ENCODE data around the gene SLC35C1.

The SLC35C1 gene

DNA sequence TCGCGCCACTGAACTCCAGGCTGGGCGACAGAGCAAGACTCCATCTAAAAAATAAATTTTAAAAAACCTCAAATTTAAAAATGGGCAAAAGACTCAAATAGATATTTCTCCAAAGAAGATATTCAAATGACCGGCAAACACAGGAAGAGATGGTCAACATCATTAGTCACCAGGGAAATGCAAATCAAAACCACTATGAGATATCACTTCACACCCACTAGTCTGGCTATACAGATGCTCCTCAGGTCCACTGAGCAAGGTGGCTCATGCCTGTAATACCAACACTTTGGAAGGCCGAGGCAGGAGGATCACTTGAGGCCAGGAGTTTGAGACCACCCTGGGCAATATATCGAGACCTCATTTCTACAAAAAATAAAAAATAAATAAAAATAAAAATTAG, 43.3 kb upstream of the SLC35C1 start:
- Histone ChIP-seq H3K4me3 (IDR thresholded peaks at IDR 0.05; ENCODE audit: insufficient read depth, low read depth, low read length) (no peak overlapping the region), H3K4me2 (no peak overlapping the region), H3K36me3 (ENCODE audit: insufficient read depth) (no peaks in the 10 kb centered on the region), H3K9ac (no peak overlapping the region), H2AFZ (ENCODE audit: low read depth) (no peak overlapping the region), H4K20me1 (ENCODE audit: insufficient read depth) (no peaks in the 10 kb centered on the region), H3K27me3 (ENCODE audit: insufficient read depth, low read depth) (no peaks in the 10 kb centered on the region), H3K27ac (no peak overlapping the region), H3K79me2 (ENCODE audit: insufficient read depth, low read depth) (no peaks in the 10 kb centered on the region), H3K4me1 (ENCODE audit: low read depth, poor library complexity, severe bottlenecking) (no peaks in the 10 kb centered on the region)
- TF ChIP-seq, protein P1, sequence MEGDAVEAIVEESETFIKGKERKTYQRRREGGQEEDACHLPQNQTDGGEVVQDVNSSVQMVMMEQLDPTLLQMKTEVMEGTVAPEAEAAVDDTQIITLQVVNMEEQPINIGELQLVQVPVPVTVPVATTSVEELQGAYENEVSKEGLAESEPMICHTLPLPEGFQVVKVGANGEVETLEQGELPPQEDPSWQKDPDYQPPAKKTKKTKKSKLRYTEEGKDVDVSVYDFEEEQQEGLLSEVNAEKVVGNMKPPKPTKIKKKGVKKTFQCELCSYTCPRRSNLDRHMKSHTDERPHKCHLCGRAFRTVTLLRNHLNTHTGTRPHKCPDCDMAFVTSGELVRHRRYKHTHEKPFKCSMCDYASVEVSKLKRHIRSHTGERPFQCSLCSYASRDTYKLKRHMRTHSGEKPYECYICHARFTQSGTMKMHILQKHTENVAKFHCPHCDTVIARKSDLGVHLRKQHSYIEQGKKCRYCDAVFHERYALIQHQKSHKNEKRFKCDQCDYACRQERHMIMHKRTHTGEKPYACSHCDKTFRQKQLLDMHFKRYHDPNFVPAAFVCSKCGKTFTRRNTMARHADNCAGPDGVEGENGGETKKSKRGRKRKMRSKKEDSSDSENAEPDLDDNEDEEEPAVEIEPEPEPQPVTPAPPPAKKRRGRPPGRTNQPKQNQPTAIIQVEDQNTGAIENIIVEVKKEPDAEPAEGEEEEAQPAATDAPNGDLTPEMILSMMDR (conservative IDR thresholded peaks at IDR 0.05; ENCODE audit: low read depth, low read length) = no peak

DNA sequence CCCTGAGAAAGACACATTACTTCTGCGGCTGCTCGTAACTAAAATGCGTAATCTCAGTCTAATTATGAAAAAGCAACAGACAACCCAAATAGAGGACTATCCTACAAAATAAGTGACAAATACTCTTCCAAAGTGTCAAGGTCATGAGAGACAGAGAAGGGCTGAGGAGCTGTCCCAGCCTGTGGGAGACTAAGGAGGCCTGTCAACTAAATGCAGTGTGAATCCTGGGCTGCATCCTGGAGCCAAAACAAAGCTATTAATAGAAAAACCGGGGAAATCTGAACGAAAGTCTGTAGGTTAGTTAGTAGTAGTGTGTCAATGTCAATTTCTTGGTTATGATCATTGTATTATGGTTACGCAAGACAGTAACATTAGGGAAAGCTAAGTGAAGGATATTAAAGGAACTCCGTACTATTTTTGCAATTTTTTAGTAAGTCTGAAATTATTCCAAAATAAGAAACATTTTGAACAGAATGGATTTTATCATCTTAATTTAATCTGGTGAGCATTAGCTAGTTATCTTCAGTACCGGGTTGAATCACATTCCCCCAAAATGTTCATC, 39.8 kb upstream of the SLC35C1 start:
- TF ChIP-seq, protein P1 (conservative IDR thresholded peaks at IDR 0.05; ENCODE audit: low read depth, low read length) = no peak
- no peak overlapping the region for H3K4me2 ChIP-seq
- H2AFZ ChIP-seq (ENCODE audit: low read depth) = no peak overlapping the region
- H3K79me2 ChIP-seq (ENCODE audit: insufficient read depth, low read depth) = no peaks in the 10 kb centered on the region
- no peaks in the 10 kb centered on the region for H3K27me3 ChIP-seq (ENCODE audit: insufficient read depth, low read depth)
- H3K9ac ChIP-seq = no peak overlapping the region
- H3K4me1 ChIP-seq (ENCODE audit: low read depth, poor library complexity, severe bottlenecking) = no peaks in the 10 kb centered on the region
- H3K27ac ChIP-seq = no peak overlapping the region
- H3K4me3 ChIP-seq (IDR thresholded peaks at IDR 0.05; ENCODE audit: insufficient read depth, low read depth, low read length) = no peak overlapping the region
- no peaks in the 10 kb centered on the region for H4K20me1 ChIP-seq (ENCODE audit: insufficient read depth)
- no peaks in the 10 kb centered on the region for H3K36me3 ChIP-seq (ENCODE audit: insufficient read depth)

DNA sequence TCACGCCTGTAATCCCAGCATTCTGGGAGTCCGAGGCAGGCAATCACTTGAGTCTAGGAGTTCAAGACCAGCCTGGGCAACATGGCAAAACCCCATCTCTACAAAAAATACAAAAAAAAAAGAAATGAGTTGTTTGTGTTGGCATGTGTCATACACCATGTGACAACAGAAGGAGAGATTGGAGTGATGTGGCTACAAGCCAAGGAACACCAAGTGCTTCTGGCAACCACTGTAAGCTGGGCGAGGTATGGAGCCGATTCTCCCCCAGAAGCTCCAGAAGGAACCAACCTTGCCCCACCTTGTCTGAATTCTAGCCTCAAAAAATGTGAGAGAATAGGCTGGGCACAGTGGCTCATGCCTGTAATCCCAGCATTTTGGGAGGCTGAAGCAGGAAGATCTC, 39.1 kb upstream of the SLC35C1 start:
- Histone ChIP-seq H3K27ac (no peak overlapping the region), H2AFZ (ENCODE audit: low read depth) (no peak overlapping the region), H3K4me1 (ENCODE audit: low read depth, poor library complexity, severe bottlenecking) (no peaks in the 10 kb centered on the region), H3K36me3 (ENCODE audit: insufficient read depth) (no peaks in the 10 kb centered on the region), H4K20me1 (ENCODE audit: insufficient read depth) (no peaks in the 10 kb centered on the region), H3K79me2 (ENCODE audit: insufficient read depth, low read depth) (no peaks in the 10 kb centered on the region), H3K4me2 (no peak overlapping the region), H3K27me3 (ENCODE audit: insufficient read depth, low read depth) (no peaks in the 10 kb centered on the region), H3K4me3 (IDR thresholded peaks at IDR 0.05; ENCODE audit: insufficient read depth, low read depth, low read length) (no peak overlapping the region), H3K9ac (no peak overlapping the region)
- TF ChIP-seq, protein P1 (conservative IDR thresholded peaks at IDR 0.05; ENCODE audit: low read depth, low read length) = no peak

DNA sequence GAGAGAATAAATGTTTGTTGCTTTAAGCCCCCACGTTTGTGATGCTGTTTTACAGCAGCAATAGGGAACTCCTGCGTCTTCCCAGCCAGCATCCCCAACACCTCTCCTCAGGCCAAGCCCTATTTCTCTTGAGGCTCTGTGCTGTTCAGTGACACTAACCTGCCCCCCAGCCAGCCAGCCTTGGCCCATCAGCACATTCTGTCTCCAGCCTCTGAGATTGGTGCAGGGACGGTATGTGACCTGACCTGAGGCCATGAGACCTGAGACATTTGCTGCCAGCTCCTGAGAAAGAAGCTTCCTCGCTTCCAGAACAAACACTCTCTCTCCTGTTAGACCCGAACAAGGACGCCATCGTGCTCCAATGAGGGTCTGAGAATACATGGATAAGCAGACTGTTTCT, 38.5 kb upstream of the SLC35C1 start:
- Histone ChIP-seq H4K20me1 (ENCODE audit: insufficient read depth) (no peaks in the 10 kb centered on the region), H3K27me3 (ENCODE audit: insufficient read depth, low read depth) (no peaks in the 10 kb centered on the region), H2AFZ (ENCODE audit: low read depth) (no peak overlapping the region), H3K27ac (no peak overlapping the region), H3K4me2 (no peak overlapping the region), H3K9ac (no peak overlapping the region), H3K36me3 (ENCODE audit: insufficient read depth) (no peaks in the 10 kb centered on the region), H3K4me3 (IDR thresholded peaks at IDR 0.05; ENCODE audit: insufficient read depth, low read depth, low read length) (no peak overlapping the region), H3K79me2 (ENCODE audit: insufficient read depth, low read depth) (no peaks in the 10 kb centered on the region), H3K4me1 (ENCODE audit: low read depth, poor library complexity, severe bottlenecking) (no peaks in the 10 kb centered on the region)
- TF ChIP-seq, protein P1 (conservative IDR thresholded peaks at IDR 0.05; ENCODE audit: low read depth, low read length) = no peak

All from KMS-11 (cell line).